Epithelial cell of prostate (primary cell): ENCODE measurements around the gene ST6GALNAC6.
"Not testable (repeated sequence)": the region's sequence is repeated elsewhere in the genome, so short reads cannot be mapped to it uniquely, and the experiment has no call there.

Source experiments
- DNase-seq: peaks from one replicate; pipeline ENCODE4 v3.0.0-alpha.2; 2011; ENCODE audit warnings: low read depth, low spot score
- H3K27ac ChIP-seq: fragments of 450-650 bp; 2 replicates; pipeline ENCODE4 v1.5.1; 2017; ENCODE audit warnings: mild to moderate bottlenecking

Gene ST6GALNAC6

DNA sequence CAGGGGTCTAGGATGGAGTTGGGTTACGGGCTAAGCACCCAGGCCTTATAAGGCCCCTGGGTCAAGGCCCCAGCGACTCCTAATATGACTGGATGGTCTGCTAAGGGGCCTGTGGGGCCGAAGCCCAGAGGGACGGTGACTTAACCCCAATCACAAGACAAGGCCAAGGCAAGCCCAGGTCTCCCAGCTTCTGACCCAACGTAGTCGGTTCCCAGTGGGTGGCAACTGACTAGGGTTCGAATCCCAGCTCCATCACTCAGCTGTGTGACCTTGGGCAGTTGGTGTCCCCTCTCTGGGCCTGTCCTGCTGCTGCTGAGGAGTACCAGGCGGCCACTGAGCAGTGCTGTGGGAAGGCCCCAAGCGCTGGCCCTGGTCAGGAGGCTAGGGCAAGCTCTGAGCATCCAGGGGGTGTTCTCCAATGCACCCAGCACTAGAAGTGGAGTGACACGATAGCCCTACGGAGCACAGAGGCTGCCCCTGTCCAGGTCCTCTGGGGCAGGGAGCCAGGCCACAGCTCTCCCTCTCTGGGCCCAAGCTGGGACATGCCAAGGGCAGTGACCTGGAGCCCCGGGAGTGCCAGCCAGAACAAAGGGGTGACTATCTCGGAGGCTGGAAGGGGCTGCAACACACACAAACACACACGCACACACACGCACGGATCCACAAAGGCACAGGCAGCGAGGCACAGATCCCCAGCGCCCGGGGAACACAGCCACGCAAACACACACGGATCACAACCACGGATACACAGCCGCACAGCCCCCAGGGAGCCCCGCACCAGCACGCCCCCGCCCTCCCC lies 22.4 kb downstream of the ST6GALNAC6 start:
- no peak for DNase-seq
- peak overlapping the region; percentile 14 for H3K27ac ChIP-seq

DNA sequence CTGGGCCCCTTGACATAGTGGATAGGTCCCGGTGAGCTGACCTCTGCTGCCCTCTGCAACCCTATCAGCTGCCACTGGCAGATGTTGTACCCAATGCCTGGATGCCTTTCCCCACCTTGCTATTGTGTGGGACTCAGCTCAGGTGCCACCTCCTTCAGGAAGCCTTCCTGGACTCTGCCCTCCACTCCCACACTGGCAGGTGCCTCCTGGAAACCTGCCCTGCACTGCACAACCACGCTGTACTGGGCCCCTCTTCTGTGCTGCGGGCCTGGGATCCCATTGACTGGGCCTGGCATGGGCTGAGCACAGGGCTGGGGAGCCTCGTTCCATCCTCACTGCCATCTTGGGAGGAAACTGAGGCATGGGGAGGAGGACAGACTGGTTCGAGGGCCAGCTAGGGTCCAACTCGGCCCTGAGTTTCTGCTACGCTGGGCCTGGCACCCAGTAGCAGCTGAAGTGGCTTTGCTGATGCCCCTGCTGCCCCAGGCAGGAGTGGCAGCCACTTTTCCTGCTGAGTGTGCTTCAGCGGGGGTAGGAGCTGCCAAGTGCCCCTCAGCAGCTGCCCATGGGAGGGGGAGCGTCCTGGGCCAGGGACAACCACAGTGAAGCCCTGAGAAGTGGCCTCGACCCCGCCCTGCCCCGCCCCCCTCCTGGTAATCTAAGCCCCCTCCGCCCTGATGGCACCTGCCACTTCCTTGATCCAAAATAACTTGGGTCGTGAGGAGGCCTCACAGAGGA lies 23.2 kb downstream of the ST6GALNAC6 start:
- no peak overlapping the region for H3K27ac ChIP-seq
- no peak for DNase-seq

DNA sequence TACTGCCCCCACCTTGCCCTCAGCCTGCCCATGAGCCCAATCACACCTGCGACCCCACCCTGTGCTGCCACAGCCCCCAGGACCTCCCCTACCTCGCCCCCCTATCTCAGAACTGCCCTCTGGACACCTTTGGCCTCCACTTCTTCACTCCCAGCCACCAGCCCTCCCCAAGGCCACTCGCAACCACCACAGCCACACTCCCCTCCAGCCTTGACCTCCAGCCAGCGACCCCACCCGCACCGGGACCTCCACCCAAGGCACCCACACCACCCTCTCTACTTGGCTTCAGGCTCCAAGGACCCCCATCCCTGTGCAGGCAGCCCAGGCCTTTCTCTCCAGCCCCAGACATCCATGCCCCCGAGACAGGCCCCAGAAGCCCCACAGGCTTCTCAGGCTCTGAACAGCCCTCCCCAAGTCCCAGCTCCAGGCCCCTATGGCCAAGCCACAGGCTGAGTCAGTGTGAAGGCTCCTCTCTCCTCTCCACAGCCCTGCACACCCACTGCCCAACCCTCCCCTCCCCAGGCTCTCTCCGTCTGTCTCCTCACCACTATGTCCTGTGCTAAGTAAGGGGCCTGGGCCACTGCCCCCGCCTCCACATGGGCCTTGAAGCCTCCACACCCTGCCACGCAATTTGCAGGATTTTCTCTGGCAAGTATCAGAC lies 24.0 kb downstream of the ST6GALNAC6 start:
- no peak overlapping the region for H3K27ac ChIP-seq
- DNase-seq = no peak

DNA sequence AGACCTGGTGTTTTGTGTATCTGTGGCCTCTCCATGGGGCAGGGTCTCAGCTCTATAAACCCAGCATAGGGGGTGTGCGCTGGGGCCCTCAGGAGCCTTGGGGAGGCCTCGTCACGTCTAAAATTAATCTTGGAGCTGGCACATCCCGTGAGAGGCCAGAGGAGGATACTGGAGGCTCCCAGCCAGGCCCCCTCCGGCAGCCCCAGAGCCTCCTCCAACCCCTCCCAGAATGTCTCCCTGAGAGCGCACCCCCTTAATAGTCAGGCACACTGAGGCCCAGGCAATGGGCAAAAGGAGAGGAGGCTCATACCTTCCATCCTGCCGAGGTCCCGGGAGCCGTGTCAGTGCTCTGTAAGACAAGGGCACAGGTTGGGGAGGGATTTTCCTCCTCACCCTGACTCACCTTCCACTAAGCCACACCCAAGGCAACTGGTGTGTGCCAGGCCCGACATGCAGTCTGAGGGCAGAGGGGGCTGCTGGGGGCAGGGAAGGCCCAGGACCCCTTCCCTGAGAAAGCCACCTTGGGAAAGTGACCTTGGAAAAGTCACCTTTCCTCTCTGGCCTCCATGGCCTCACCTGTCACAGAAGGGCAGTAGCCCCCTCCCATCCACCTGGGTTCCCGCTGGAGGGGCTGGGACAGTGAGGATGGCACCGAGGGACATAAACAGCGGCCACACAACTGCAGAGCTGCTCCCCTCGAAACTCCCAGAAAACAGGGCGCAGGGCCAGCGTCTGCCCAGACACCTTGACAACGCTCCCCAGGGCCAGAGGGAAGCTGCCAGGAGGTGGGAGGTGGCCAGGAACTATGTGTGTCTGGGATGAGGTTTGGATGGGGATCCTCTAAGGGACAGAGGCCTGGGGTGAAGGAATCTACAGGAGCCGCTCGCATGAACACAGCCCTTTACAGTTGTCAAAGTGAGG lies 24.8 kb downstream of the ST6GALNAC6 start:
- DNase-seq = no peak
- no peak overlapping the region for H3K27ac ChIP-seq

DNA sequence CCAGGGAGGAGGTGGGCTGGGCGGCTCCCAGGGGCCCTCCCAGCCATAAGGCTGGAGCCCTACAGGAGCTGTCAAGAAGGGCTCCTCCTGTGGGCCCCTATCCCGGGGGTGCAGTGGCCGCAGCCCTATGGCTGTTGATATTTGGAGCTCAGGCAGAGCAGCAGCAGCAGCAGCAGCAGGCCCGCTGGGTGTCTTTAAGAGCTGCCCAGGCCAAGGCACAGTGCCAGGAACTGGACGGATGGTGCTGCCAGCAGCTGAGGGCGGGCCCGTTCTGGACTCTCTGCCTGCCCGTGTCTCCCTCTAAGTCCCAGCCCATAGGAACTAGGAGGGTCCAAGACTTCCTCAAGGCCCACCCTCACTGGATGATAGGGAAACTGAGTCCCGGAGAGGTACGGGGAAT lies 25.5 kb downstream of the ST6GALNAC6 start:
- H3K27ac ChIP-seq = no peak overlapping the region

DNA sequence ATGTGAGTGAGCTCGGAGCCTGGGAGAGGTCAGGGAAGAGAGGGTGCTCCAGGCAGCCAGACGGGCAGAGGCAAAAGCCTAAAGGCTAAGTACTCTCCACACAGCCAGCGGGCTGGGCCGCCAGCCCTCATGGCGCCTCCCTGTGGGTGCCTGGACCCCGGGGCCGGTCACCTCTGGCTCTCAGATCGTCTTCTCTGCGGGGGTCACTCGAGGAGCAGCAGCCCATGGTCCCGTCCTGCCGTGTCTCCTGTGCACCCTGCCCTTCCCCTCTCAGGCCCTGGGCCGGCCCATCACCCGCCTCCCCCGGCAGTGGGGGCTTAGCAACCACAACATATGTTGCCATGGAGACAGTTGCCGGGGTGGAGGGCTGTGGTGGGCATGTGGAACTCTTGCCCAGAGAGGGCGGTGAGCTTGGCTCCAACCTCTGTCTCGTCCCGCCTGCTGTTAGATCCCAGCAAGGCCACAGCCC lies 26.1 kb downstream of the ST6GALNAC6 start:
- H3K27ac ChIP-seq = no peak overlapping the region
- no peak for DNase-seq

More for the DNA sequence above, 25.5 kb downstream of the ST6GALNAC6 start:
- DNase-seq = no peak

DNA sequence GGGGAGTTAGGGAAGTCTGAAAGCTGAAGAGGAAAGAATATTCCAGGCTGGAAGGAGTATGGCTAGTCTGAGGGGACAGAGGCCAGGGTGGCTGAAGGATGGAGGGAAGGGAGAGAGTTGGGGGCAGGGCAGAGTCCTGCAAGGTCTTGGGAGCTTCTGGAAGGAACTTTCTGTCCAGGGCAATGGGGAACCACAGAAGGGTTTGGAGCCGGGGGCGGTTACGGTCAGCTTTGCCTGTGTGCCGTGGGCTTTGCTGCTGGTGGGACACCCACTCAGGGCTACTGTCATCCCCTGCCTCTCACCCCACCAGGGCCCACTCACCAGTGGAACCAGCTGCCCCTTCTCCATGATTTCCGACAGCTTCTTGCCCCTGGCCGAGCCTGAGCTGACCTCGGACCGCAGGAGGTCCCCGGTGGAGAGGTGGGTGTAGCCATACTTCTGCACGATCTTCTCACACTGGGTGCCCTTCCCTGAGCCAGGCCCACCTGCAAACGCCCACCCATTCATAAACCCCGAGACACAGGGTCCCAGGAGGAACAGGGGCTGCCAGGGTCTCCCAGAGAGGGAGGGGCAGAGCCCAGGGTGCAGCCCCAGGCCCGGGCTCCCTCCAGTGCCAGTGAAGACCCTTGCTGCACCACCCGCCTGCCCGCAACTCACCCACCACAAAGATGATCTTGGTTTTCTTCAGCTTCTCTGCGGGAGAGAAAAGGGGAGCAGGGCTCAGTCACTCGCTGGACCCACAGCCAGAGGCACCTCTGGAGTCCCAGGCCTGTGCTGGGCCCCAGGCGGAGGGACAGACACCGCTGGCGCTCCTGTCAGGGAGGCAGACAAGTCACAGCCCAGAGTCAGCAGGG lies 26.8 kb downstream of the ST6GALNAC6 start:
- no peak for DNase-seq
- no peak overlapping the region for H3K27ac ChIP-seq

DNA sequence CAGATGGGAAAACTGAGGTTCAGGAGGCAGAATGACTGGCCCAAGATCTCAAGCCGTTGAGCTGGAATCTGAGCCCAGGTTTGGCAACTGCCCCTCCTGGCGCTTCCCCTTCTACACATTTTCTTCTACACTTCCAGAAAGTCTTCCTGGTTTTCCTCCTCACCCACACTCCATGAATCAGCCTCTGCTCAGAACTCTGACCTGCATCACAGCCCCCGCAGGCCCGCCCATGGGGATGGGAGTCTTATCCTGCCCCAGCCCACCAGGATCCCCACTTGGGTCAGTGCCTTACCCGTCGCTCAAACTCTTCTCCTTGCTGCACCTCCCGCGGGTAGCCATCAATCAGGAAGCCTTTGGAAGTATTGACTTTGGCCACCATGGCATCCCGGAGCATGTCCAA lies 27.9 kb downstream of the ST6GALNAC6 start:
- no peak overlapping the region for H3K27ac ChIP-seq
- DNase-seq = no peak

DNA sequence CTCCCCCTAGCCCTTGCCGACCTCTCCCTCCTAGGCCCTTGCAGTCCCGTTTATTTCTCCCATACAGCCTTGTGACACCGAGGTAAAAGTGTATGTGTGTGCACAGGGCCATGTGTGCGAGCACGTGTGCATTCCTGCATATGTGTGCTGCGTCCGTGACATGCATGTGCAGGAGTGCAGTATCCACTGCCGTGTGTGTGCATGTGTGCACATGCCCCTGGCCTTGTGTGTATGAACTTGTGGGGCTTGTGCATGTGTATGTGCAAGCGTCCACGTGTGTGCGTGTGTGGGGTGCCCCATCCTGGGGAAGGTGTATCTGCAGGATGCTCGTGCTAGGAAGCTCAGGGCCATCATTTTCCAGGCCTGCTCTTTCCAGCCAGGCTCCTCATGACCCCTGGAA lies 28.5 kb downstream of the ST6GALNAC6 start:
- no peak overlapping the region for H3K27ac ChIP-seq
- DNase-seq = no peak

DNA sequence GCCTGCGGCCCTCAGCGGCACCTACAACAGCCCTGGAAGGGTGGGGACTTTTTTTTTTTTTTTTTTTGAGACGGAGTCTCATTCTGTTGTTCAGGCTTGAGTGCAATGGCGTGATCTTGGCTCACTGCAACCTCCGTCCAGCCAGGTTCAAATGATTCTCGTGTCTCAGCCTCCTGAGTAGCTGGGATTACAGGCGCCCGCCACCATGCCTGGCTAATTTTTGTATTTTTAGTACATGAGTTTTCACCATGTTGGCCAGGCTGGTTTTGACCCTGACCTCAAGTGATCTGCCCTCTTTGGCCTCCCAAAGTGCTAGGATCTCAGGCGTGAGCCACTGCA lies 29.3 kb downstream of the ST6GALNAC6 start:
- not testable (repeated sequence) for DNase-seq, H3K27ac ChIP-seq

DNA sequence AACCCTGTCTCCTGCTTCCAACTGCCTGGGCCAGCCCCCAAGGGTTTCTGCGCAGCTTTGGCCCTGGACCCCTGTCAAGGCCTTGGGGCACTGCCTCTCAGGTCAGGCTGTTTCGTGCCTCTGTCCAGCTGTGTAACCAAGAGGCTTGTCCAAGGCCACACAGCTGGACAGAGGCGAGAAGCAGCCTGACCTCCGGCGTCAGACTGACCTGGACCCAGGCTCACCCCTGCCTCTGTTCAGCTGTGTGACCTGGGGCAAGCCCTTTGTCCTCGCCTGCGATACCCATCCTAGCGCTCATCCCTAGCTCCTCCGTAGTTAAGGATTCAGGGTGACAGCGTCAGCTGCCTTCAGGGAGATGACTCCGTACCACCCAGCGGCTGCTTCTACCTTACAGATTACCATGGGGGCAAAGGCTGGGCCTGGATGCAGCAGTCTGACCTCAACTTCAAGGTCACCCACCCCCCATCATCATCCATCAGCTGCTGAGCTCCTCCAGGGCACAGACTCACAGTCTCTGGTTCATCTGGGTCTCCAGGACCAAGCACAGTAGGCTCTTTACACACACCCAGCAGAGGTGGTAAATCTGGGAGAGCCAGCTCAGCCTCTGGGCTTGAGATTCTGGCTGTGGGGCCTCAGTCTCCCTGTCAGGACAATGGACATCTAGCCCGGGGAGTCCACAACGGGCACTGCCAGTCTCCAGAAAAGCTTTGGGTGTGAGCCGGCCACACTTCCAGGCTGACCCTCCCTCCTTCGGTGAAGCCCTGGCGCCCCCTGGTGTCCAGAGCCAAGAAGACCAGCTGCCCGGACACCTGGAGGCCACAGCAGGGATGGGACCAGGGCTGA lies 29.9 kb downstream of the ST6GALNAC6 start:
- no peak overlapping the region for H3K27ac ChIP-seq
- DNase-seq = no peak

DNA sequence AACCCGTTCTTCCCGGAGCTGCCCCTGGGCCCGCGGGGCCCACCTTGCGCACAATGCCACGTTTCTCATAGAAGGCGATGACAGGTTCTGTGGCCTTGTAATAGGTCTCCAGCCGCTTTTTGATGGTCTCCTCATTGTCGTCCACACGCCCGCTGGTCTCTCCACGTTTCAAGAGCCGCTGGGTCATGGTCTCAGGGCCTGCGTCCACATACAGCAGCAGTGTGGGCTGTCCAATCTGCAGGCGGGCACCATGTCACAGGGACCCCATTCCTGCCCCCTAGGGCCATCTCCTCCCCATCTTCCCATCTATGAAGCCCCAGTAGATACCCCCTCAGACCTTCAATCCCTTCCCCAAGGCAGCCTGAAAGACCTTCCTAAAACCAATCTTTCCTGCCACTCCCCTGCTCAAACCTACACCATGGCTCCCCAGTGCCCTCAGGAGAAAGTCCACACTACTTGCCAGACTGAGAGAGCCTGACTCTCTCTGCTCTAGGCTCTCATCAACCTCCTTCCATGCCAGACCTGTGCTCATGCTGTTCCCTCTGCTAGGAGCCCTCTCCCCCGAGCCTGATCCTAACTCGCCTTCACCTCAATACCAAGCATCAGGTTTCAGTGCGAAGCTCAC lies 31.0 kb downstream of the ST6GALNAC6 start:
- H3K27ac ChIP-seq = no peak overlapping the region
- no peak for DNase-seq

DNA sequence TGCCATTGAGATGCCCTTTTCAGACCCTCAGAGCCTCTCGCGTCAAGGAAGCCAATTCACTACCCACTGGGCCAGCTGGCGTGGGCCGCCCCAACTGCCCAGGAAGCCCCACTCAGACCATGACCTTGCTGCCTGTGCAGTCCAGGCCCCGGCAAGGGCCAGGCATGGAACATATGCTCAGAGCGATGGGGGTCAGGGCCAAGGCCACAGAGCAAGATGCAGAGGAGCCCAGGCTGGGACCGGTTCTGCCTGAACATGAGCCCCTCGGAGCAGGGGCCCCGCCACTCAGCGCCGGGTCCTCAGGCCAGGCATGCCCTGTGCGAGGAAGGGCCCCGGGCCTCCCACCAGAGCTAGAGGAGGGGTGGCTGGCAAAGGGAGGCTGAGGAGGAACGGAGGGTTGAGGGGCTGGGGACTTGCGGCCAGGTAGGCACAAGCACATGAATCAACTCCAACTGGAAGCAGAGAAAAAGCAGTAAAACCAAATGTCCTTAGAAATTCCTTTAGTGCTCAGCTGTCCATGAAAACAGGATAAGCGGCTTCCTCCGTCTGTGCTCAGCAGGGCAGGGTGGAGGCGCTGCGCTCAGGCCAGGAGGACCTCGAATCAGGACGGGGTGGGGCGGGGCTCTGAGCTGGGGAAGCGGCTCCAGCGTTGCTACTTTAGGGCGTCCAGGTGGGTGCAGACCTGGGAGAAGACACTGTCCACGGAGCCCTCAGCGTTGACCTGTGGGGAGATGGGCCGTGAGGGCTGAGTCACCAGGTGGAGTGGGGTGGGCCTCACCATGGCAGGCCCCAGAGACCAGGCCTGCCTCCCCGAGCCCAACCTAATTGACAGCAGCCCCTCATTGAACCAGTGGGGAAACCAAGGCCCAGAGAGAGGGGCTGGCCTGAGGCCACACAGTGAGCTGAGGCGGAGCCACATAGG lies 31.8 kb downstream of the ST6GALNAC6 start:
- DNase-seq = no peak
- no peak overlapping the region for H3K27ac ChIP-seq

DNA sequence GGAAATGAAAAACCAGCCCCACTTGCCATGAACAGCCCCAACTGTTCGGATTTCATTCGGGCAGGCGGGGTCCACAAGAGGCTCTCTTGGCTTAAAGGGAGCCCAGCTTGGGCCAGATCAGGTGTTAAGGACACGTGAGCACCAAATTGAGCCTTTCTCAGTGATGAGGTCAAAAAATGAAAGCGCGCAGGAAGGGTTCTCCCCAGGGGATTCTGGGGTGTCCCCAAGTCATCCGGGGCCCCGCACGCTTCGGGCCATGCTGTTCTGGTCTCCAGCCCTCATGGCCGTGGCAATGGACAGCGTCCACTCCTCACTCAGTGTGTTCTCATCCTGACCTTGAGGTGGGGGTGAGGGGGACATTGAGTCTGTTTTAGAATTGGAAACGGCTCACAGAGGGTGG lies 32.9 kb downstream of the ST6GALNAC6 start:
- DNase-seq = no peak
- H3K27ac ChIP-seq = no peak overlapping the region

DNA sequence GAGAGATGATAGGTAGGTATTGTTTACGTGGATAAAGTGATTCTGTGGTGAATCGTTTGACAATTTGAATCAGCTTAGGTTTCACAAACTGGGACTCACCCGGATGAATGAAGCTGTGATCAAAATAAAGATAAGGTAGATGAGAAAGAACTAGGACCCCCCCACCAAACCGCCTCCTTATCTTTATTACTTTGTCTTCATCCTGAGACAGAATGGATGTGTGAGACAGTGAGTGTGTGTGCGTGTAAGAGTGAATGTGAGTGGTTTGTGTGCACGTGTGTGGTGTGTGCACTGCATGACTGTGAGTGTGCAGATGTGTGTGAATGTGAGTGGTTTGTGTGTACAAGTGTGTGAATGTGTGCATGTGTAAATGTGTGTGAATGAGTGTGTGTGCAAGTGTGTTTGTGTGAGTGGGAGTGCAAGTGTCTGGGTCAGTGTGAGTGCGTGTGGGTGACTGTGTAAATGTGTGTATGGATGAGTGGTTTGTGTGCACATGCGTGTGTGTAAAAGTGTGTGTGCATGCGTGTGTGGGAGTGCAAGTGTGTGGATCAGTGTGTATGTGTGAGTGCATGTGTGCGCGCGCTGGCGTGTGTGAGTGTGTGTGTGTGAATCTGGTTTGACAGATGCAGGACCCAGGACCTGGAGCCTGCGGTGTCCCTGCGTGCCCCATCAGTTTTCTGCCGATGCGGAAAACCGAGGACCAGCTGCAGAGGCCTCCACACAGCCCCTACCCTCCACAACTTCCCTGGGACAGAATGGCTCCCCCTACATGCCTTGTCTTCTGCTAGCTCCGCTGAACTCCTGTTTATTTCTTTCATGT lies 33.5 kb downstream of the ST6GALNAC6 start:
- DNase-seq = no peak
- no peak overlapping the region for H3K27ac ChIP-seq

DNA sequence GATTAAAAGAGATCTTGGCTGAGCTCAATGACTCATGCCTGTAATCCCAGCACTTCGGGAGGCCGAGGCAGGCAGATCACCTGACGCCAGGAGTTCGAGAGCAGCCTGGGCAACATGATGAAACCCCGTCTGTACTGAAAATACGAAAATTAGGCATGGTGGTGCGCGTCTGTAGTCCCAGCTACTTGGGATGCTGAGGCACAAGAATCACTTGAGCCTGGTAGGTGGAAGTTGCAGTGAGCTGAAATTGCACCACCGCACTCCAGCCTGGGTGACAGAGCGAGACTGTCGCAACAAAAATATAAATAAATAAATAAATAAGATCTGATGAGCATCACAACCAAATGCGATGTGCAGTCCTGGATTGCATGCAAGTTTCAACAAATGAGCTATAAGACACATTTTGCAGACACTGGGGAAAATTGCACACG lies 36.2 kb downstream of the ST6GALNAC6 start:
- H3K27ac ChIP-seq = no peak overlapping the region
- no peak for DNase-seq
